DOHH2 (cell line): ENCODE data around the gene SEC14L1.

Source experiments
- CTCF ChIP-seq: fragments of 200-600 bp; sonication (generic); IDR thresholded peaks from one replicate; pipeline ENCODE4 v1.5.1; 2014; ENCODE audit warnings: antibody characterized with exemption, mild to moderate bottlenecking, low read depth, low read length; ENCODE audit not compliant: poor library complexity, severe bottlenecking
- EZH2phosphoT487 ChIP-seq: fragments of 200-600 bp; sonication (generic); IDR thresholded peaks from 2 replicates; pipeline ENCODE4 v1.6.1; 2017; ENCODE audit warnings: borderline replicate concordance, mild to moderate bottlenecking, antibody characterized with exemption, low read length, moderate library complexity, mixed read lengths

DNA sequence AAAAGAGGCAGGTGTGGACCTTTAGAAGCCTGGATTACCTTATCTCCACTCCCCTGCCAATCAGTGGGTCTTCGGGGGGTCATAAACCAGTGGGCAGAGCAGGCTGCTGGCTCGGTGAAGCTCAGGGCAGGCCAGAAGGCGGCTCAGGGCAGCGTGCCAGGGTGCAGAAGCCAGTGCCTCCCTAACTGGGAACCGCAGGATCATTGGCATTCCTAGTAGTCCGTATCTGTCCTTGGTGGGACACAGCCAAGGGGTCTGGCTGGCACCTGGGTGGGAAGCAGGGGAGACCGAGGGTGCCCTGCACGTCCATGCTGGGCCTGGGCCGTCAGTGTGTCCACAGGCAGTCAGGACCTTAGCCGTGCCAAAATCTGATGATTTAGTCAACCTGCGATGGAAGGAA lies 76.8 kb downstream of the SEC14L1 start:
- TF ChIP-seq CTCF (no peak), EZH2phosphoT487 (no peak)
